ENCODE results near the gene ATP5MG. TPM values are rescaled to one million over a fixed set of nuclear protein-coding genes. Genes with fewer than 3 reads are reported as not detected.

The ATP5MG gene
- total RNA-seq, 1 donor from 2014 or later, result 233 TPM

DNA sequence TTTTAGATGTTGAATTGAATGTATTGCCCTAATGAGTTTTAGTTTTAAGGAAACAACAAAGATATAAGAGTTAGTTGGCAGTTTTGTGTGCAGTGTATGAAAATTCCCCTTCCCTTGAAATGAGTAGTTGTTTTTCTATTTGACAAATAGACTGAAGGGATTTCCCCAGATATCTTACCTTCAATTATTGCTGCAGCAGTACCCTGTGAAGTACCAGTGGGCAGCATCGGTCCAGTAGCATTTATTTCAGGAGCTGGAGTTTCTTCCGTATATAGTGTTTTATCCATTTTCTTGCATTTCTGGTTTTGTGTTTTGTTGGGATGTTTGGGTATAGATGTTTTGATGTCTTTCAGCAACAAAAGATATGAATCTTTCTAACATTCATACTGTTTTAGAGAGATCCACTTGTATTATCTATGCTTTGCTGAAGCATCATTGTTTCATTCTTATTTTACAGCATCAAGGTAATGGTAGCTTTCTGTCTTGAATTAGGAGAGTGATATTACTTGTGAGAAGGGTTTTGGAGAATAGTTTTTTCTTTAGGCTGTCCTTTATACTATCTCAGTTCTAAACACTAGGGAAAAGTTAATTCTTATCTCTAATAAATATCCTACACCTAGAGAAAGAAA is 42.3 kb downstream of the ATP5MG start:
- no peak overlapping the region for H3K27ac Mint-ChIP-seq (ENCODE audit: unreplicated experiment)
- peaks cover 7% of the 10 kb centered on the region for H3K36me3 Mint-ChIP-seq (ENCODE audit: low read depth)

DNA sequence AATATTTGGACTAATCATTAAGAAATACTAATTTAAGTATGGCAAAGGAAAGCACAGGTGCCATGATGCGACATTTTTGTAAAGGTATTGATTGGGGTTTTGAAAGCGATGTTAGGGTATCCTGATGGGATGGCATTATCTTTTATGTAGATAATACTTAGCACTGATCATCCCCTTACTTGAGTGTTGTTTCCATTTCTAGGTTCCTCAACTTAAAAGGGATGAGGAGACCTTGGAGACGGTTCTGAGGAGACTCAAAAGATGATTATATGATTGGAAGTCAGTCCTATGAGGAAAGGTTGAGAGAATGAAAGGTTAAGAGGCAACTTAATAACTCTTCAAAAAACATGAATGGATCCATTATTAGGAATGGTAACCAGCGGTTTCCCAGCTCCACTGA is 46.0 kb downstream of the ATP5MG start:
- TF ChIP-seq, protein P1, sequence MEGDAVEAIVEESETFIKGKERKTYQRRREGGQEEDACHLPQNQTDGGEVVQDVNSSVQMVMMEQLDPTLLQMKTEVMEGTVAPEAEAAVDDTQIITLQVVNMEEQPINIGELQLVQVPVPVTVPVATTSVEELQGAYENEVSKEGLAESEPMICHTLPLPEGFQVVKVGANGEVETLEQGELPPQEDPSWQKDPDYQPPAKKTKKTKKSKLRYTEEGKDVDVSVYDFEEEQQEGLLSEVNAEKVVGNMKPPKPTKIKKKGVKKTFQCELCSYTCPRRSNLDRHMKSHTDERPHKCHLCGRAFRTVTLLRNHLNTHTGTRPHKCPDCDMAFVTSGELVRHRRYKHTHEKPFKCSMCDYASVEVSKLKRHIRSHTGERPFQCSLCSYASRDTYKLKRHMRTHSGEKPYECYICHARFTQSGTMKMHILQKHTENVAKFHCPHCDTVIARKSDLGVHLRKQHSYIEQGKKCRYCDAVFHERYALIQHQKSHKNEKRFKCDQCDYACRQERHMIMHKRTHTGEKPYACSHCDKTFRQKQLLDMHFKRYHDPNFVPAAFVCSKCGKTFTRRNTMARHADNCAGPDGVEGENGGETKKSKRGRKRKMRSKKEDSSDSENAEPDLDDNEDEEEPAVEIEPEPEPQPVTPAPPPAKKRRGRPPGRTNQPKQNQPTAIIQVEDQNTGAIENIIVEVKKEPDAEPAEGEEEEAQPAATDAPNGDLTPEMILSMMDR (conservative IDR thresholded peaks at IDR 0.05), result no peak
- Mint-ChIP-seq H3K4me3 (no peak overlapping the region), H3K4me1 (peaks cover 42% of the 10 kb centered on the region)

More for the DNA sequence above, 42.3 kb downstream of the ATP5MG start:
- H3K4me1 Mint-ChIP-seq, result peaks cover 71% of the 10 kb centered on the region
- H3K9me3 Mint-ChIP-seq, result no peaks in the 10 kb centered on the region
- TF ChIP-seq, protein P1 (conservative IDR thresholded peaks at IDR 0.05), result no peak
- DNase-seq (ENCODE audit: low read depth, low spot score), result no peak
- H3K4me3 Mint-ChIP-seq, result no peak overlapping the region
- no peaks in the 10 kb centered on the region for H3K27me3 Mint-ChIP-seq (ENCODE audit: low read depth)

DNA sequence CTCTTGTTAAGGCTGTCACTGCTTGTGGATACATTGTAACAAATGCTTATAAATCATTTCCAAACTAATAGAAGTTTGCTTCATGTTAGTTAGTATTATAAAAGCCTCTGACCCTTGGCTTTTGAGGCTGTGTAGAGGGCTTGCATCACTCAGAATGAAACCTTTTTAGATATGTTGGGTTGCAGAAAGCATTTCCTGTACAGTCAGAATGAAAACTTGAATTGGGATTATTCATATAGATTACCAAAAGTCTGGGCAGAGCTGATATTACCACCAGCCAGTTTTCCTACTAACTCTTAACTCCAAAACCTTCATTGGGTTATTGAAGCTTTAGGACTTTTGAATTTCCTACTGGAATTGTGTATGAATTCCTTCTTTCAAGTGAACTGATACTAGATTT is 46.9 kb downstream of the ATP5MG start:
- TF ChIP-seq, protein P1 (conservative IDR thresholded peaks at IDR 0.05), result no peak
- Mint-ChIP-seq H3K27me3 (ENCODE audit: low read depth) (no peaks in the 10 kb centered on the region), H3K27ac (ENCODE audit: unreplicated experiment) (no peak overlapping the region), H3K9me3 (no peaks in the 10 kb centered on the region), H3K36me3 (ENCODE audit: low read depth) (peaks cover 7% of the 10 kb centered on the region), H3K4me3 (no peak overlapping the region), H3K4me1 (peaks cover 35% of the 10 kb centered on the region)
- DNase-seq (ENCODE audit: low read depth, low spot score), result no peak

More for the DNA sequence above, 46.0 kb downstream of the ATP5MG start:
- peaks cover 7% of the 10 kb centered on the region for H3K36me3 Mint-ChIP-seq (ENCODE audit: low read depth)
- DNase-seq (ENCODE audit: low read depth, low spot score), result no peak
- no peaks in the 10 kb centered on the region for H3K9me3 Mint-ChIP-seq
- H3K27me3 Mint-ChIP-seq (ENCODE audit: low read depth), result no peaks in the 10 kb centered on the region
- H3K27ac Mint-ChIP-seq (ENCODE audit: unreplicated experiment), result no peak overlapping the region

DNA sequence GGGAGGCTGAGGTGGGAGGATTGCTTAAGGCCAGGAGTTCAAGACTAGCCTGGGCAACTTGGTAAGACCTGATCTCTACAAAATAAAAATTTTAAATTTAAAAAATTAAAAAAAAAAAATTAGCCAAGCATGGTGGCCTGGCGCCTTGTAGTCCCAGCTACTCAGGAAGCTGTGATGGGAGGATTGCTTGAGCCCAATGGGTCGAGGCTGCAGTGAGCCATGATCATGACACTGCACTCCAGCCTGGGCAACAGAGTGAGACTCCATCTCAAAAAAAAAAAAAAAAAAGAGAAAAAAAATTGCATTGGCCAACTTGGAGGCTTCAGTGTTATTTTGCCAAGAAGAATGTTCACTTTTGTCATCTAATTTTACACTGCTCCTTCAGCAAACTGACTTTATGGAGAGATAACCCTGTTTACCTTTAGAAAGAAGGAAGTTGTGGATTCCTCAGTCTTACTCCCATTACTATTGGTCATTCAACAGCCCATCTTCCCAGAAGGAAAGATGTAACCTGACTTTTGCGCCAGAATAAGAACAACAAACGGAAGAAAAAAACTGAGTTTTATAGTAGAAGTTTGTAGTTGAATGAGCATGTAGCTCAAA is 48.0 kb downstream of the ATP5MG start:
- Mint-ChIP-seq H3K27me3 (ENCODE audit: low read depth) (no peaks in the 10 kb centered on the region), H3K4me1 (peaks cover 34% of the 10 kb centered on the region), H3K36me3 (ENCODE audit: low read depth) (peaks cover 7% of the 10 kb centered on the region), H3K4me3 (no peak overlapping the region), H3K27ac (ENCODE audit: unreplicated experiment) (no peak overlapping the region), H3K9me3 (no peaks in the 10 kb centered on the region)
- TF ChIP-seq, protein P1 (conservative IDR thresholded peaks at IDR 0.05), result no peak
- DNase-seq (ENCODE audit: low read depth, low spot score), result no peak

DNA sequence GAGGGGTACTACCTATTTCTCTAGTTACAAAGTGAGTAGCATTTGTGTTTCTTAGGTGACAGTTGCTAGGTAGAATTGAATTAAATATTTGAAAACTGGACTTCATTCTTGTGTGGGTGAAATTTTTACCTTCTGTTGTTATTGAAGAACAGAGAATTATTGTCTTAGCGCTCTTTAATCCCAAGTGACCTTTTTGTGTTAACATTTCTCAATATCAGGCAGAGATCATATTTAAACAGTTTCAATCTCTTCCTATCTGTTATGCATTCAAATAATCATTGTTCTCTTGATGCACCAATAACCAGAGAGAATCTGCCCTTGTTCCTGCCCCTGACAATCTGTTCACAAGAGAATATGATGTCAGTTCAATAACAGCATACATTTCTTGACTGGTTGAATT is 49.0 kb downstream of the ATP5MG start:
- Mint-ChIP-seq H3K4me3 (no peak overlapping the region), H3K36me3 (ENCODE audit: low read depth) (peaks cover 7% of the 10 kb centered on the region), H3K4me1 (peaks cover 28% of the 10 kb centered on the region), H3K27me3 (ENCODE audit: low read depth) (no peaks in the 10 kb centered on the region), H3K9me3 (no peaks in the 10 kb centered on the region), H3K27ac (ENCODE audit: unreplicated experiment) (no peak overlapping the region)
- DNase-seq (ENCODE audit: low read depth, low spot score), result no peak
- TF ChIP-seq, protein P1 (conservative IDR thresholded peaks at IDR 0.05), result no peak

Other genes starting within 250 kb of the ATP5MG start
- 2.0 and 2.4 TPM in 2 replicates for gene SCN4B, start 248.8 kb upstream of the ATP5MG start, total RNA-seq
- gene SCN2B, start 225.0 kb upstream of the ATP5MG start, total RNA-seq, result 0.40 and 0.43 TPM in 2 replicates
- gene JAML, start 176.6 kb upstream of the ATP5MG start, total RNA-seq, result not detected in 2 replicates
- gene MPZL3, start 149.2 kb upstream of the ATP5MG start, total RNA-seq, result 0.35 and 0.43 TPM in 2 replicates
- gene MPZL2, start 137.3 kb upstream of the ATP5MG start, total RNA-seq, result not detected in 2 replicates
- not detected in 2 replicates for gene CD3E, start 96.9 kb upstream of the ATP5MG start, total RNA-seq
- gene CD3D, start 58.9 kb upstream of the ATP5MG start, total RNA-seq, result not detected in 2 replicates
- not detected in 2 replicates for gene CD3G, start 57.3 kb upstream of the ATP5MG start, total RNA-seq
- gene UBE4A, start 42.0 kb upstream of the ATP5MG start, total RNA-seq, result 35.1 and 35.9 TPM in 2 replicates
- gene KMT2A, start 34.9 kb downstream of the ATP5MG start, total RNA-seq, result 78.8 and 86.3 TPM in 2 replicates
- gene TTC36, start 125.9 kb downstream of the ATP5MG start, total RNA-seq, result 1.1 and 1.2 TPM in 2 replicates
- 27.6 and 28.6 TPM in 2 replicates for gene TMEM25, start 129.6 kb downstream of the ATP5MG start, total RNA-seq
- 24.2 and 24.4 TPM in 2 replicates for gene IFT46, start 164.3 kb downstream of the ATP5MG start, total RNA-seq
- gene ARCN1, start 170.8 kb downstream of the ATP5MG start, total RNA-seq, result 122 and 128 TPM in 2 replicates
- gene PHLDB1, start 206.0 kb downstream of the ATP5MG start, total RNA-seq, result 108 and 120 TPM in 2 replicates